AG04450 (cell line): ENCODE measurements around the gene RTF2. TPM values are rescaled to one million over a fixed set of nuclear protein-coding genes. Genes with fewer than 3 reads are reported as not detected.

ENCODE experiments used
- CTCF ChIA-PET: fragments of 300-600, 350-600 bp; formaldehyde crosslinking; extraction: SDS; loops from one replicate; lab custom pipeline; 2022; ENCODE audit warnings: antibody characterized with exemption, inconsistent platforms; lab: Charles Lee
- POLR2A ChIA-PET: fragments of 350-600 bp; formaldehyde crosslinking; extraction: SDS; loops from one replicate; lab custom pipeline; 2021; ENCODE audit warnings: antibody characterized with exemption, inconsistent platforms; lab: Yijun Ruan, JAX
- DNase-seq: peaks from one replicate; pipeline ENCODE4 v3.0.0-alpha.2; 2011; ENCODE audit warnings: low read depth, low spot score
- H3K27ac ChIP-seq: one replicate; pipeline ENCODE4 v1.5.1; 2012; ENCODE audit warnings: low read depth, low read length, control low read depth
- H3K27me3 ChIP-seq: one replicate; pipeline ENCODE4 v1.6.0; 2012; ENCODE audit warnings: low read length; ENCODE audit not compliant: control insufficient read depth, insufficient read depth
- H3K4me3 ChIP-seq: 2 replicates; pipeline ENCODE4 v1.5.1; 2011; ENCODE audit warnings: mild to moderate bottlenecking, low read depth, low read length, control low read depth
- H3K9me3 ChIP-seq: 2 replicates; pipeline ENCODE4 v1.5.1; 2012; ENCODE audit warnings: low read length; ENCODE audit not compliant: control insufficient read depth, insufficient read depth
- CTCF ChIP-seq: IDR thresholded peaks from 2 replicates; pipeline ENCODE4 v1.5.1; 2011; ENCODE audit warnings: low read depth, low read length, control low read depth, inconsistent platforms
- polyA plus RNA-seq: library from polyadenylated mRNA; depleted of rRNA; stranded (reverse); fragments of >200 nt; gene quantifications from 2 replicates; pipeline ENCODE4 v1.2.3, GENCODE V29; 2011

RTF2 gene
- polyA plus RNA-seq, 1 experiment: 147 TPM

GRCh38 chr20:56454754-56455153, 13.7 kb upstream of the RTF2 start:
- no peak overlapping the region for H3K4me3 ChIP-seq
- ChIA-PET CTCF (interaction anchor here (1.0 to 2.5 kb wide), 2 partner anchors 54 to 57 kb away, joined by 3 to 6 read pairs; no protein-coding TSS in a partner anchor), POLR2A (no interaction called here)
- no peak for DNase-seq
- no peak overlapping the region for H3K27ac ChIP-seq
- no peaks in the 10 kb centered on the region; the same call in 1 of the 2 replicates for H3K9me3 ChIP-seq
- TF ChIP-seq CTCF: no peak
- no peaks in the 10 kb centered on the region for H3K27me3 ChIP-seq

GRCh38 chr20:56458206-56458821, 10.1 kb upstream of the RTF2 start:
- no peak overlapping the region for H3K27ac ChIP-seq
- CTCF ChIA-PET: no interaction called here
- no peaks in the 10 kb centered on the region; the same call in 1 of the 2 replicates for H3K9me3 ChIP-seq
- no peaks in the 10 kb centered on the region for H3K27me3 ChIP-seq
- POLR2A ChIA-PET: no interaction called here
- no peak for TF ChIP-seq CTCF
- no peak overlapping the region for H3K4me3 ChIP-seq
- no peak for DNase-seq

GRCh38 chr20:56460459-56460858, 8.0 kb upstream of the RTF2 start:
- ChIA-PET CTCF (no interaction called here), POLR2A (no interaction called here)
- TF ChIP-seq CTCF: no peak
- Histone ChIP-seq H3K9me3 (no peaks in the 10 kb centered on the region; the same call in 1 of the 2 replicates), H3K4me3 (no peak overlapping the region), H3K27ac (no peak overlapping the region), H3K27me3 (no peaks in the 10 kb centered on the region)
- DNase-seq: no peak

GRCh38 chr20:56461576-56461975, 6.9 kb upstream of the RTF2 start:
- Histone ChIP-seq H3K9me3 (no peaks in the 10 kb centered on the region; the same call in 1 of the 2 replicates), H3K27me3 (no peaks in the 10 kb centered on the region), H3K4me3 (no peak overlapping the region), H3K27ac (peak overlapping the region; percentile 31)
- ChIA-PET POLR2A (no interaction called here), CTCF (no interaction called here)
- TF ChIP-seq CTCF: no peak
- no peak for DNase-seq

GRCh38 chr20:56463428-56463827, 5.0 kb upstream of the RTF2 start:
- POLR2A ChIA-PET: no interaction called here
- no peak overlapping the region for H3K27ac ChIP-seq
- no peaks in the 10 kb centered on the region; the same call in 1 of the 2 replicates for H3K9me3 ChIP-seq
- no peak overlapping the region for H3K4me3 ChIP-seq
- DNase-seq: no peak
- TF ChIP-seq CTCF: no peak
- CTCF ChIA-PET: no interaction called here
- no peaks in the 10 kb centered on the region for H3K27me3 ChIP-seq
